ENCODE measurements around the gene IMMP1L.

The IMMP1L gene

DNA sequence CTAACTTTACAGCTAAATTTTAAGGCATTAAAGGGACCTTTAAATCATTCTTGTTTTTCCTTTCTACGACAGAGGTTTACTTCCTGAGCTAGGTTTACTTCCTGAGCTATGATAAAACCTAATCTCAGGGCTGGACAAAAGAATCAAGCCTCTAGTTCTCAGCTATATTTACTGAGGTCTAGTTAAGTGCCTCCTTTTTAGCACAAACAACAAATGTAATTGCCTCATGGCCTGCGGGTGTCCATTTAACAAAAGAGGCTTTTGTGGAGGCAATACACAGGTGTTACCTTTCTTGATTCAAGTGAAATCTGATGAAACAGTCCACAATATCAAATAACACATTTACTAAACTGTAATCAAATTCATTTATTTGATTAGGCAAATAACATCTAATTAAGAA, 67.3 kb downstream of the IMMP1L start:
- Histone ChIP-seq H3K36me3 (ENCODE audit: control insufficient read depth, insufficient read depth, low read length) (no peaks in the 10 kb centered on the region), H3K4me3 (replicated peaks; ENCODE audit: low read depth, low read length) (no peak overlapping the region), H3K27me3 (replicated peaks; ENCODE audit: control insufficient read depth, insufficient read depth, low read length) (no peaks in the 10 kb centered on the region)
- DNase-seq (ENCODE audit: extremely low read depth, insufficient read length), result no peak
- TF ChIP-seq, protein P1, sequence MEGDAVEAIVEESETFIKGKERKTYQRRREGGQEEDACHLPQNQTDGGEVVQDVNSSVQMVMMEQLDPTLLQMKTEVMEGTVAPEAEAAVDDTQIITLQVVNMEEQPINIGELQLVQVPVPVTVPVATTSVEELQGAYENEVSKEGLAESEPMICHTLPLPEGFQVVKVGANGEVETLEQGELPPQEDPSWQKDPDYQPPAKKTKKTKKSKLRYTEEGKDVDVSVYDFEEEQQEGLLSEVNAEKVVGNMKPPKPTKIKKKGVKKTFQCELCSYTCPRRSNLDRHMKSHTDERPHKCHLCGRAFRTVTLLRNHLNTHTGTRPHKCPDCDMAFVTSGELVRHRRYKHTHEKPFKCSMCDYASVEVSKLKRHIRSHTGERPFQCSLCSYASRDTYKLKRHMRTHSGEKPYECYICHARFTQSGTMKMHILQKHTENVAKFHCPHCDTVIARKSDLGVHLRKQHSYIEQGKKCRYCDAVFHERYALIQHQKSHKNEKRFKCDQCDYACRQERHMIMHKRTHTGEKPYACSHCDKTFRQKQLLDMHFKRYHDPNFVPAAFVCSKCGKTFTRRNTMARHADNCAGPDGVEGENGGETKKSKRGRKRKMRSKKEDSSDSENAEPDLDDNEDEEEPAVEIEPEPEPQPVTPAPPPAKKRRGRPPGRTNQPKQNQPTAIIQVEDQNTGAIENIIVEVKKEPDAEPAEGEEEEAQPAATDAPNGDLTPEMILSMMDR (IDR thresholded peaks at IDR 0.05; ENCODE audit: insufficient read depth, low read length, poor library complexity, severe bottlenecking), result no peak

DNA sequence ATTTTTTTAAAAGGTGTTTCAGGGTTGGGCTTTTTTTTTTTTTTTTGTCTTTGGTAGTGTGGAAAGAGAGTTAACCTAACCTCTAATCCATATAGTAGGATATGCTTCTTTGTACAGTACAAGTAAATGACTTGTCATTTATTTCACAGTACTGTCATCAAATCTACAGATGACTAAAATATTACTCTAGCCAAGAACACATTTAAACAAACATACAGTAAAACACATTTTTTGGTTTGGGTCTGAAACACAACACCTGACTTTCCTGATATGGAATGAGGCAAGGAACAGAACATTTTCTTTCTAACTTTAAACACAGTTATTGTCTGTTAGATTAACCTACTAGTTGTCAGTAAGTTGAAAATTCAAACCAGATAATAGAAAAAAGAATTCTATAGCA, 68.1 kb downstream of the IMMP1L start:
- Histone ChIP-seq H3K36me3 (ENCODE audit: control insufficient read depth, insufficient read depth, low read length) (no peaks in the 10 kb centered on the region), H3K27me3 (replicated peaks; ENCODE audit: control insufficient read depth, insufficient read depth, low read length) (no peaks in the 10 kb centered on the region), H3K4me3 (replicated peaks; ENCODE audit: low read depth, low read length) (no peak overlapping the region)
- no peak for DNase-seq (ENCODE audit: extremely low read depth, insufficient read length)
- TF ChIP-seq, protein P1 (IDR thresholded peaks at IDR 0.05; ENCODE audit: insufficient read depth, low read length, poor library complexity, severe bottlenecking), result no peak

DNA sequence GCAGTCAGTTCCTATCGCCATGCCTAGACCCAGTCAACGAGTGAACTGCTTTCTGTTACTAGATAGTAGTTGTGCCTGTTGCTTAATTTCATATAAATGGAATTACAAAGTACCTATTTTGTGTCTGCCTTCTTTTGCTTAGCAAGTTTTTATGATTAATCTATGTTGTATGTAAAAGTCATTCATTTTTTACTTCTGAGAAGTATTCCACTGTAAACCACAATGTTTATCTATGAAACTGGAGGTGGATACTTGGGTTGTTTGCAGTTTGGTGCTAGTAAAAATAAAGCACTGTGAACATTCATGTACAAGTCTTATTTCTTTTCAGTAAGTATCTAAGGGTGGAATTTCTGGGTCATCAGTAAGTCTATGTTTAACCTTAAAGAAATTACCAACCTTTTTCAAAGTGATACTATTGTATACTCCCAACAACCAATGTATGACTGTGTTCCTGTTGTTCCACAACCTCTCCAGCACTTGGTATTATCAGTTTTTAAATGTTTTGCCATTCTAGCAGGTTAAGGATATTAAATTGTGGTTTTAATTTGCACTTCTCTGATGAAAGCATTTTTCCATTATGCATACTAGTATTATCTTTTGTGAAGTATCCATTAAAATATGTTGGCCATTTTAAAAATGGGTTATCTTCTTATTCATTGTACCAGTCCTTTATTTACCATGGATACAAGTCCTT, 71.5 kb downstream of the IMMP1L start:
- no peak for DNase-seq (ENCODE audit: extremely low read depth, insufficient read length)
- no peaks in the 10 kb centered on the region for H3K27me3 ChIP-seq (replicated peaks; ENCODE audit: control insufficient read depth, insufficient read depth, low read length)

DNA sequence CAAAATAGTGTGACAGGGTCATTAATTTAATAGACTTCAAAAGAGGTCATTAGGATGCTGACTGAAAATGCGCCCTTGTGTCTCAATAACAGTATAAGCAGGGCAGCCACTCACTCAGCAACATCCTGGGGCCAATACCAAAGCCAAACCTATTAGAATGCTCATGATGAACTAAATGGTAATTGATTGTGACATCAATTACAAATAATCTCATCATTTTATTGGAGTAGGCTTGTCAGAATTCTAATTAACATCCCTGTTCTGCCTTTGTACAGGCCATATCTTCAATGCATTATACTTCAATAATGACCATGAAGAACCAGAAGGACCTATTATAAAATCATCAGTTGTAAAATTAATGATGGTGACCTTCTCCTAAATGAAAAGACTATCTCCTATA, 75.6 kb downstream of the IMMP1L start:
- TF ChIP-seq, protein P1 (IDR thresholded peaks at IDR 0.05; ENCODE audit: insufficient read depth, low read length, poor library complexity, severe bottlenecking), result no peak
- no peak overlapping the region for H3K4me3 ChIP-seq (replicated peaks; ENCODE audit: low read depth, low read length)
- DNase-seq (ENCODE audit: extremely low read depth, insufficient read length), result no peak
- H3K27me3 ChIP-seq (replicated peaks; ENCODE audit: control insufficient read depth, insufficient read depth, low read length), result no peaks in the 10 kb centered on the region
- H3K36me3 ChIP-seq (ENCODE audit: control insufficient read depth, insufficient read depth, low read length), result no peaks in the 10 kb centered on the region

More for the DNA sequence above, 71.5 kb downstream of the IMMP1L start:
- TF ChIP-seq, protein P1 (IDR thresholded peaks at IDR 0.05; ENCODE audit: insufficient read depth, low read length, poor library complexity, severe bottlenecking), result no peak
- H3K4me3 ChIP-seq (replicated peaks; ENCODE audit: low read depth, low read length), result no peak overlapping the region
- no peaks in the 10 kb centered on the region for H3K36me3 ChIP-seq (ENCODE audit: control insufficient read depth, insufficient read depth, low read length)

DNA sequence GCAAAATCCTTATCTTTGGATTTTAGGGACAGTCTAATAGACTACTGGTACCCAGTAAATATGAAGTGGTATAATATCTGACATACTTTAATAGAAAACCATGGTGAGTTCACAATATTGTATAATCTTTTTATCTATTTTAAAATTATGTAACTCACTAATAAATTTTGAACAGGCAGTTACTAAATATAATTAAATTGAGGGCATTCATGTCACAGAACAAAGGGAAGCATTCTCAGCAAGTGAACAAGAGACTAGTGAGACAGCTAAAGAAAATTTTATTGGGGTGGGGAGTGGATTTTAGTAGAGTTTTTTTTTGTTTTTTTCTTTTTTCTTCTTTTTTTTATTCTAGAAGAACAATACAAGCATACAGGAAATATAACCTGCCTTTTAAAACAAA, 84.8 kb downstream of the IMMP1L start:
- no peak for DNase-seq (ENCODE audit: extremely low read depth, insufficient read length)
- Histone ChIP-seq H3K27me3 (replicated peaks; ENCODE audit: control insufficient read depth, insufficient read depth, low read length) (no peaks in the 10 kb centered on the region), H3K36me3 (ENCODE audit: control insufficient read depth, insufficient read depth, low read length) (no peaks in the 10 kb centered on the region), H3K4me3 (replicated peaks; ENCODE audit: low read depth, low read length) (no peak overlapping the region)
- TF ChIP-seq, protein P1 (IDR thresholded peaks at IDR 0.05; ENCODE audit: insufficient read depth, low read length, poor library complexity, severe bottlenecking), result no peak

DNA sequence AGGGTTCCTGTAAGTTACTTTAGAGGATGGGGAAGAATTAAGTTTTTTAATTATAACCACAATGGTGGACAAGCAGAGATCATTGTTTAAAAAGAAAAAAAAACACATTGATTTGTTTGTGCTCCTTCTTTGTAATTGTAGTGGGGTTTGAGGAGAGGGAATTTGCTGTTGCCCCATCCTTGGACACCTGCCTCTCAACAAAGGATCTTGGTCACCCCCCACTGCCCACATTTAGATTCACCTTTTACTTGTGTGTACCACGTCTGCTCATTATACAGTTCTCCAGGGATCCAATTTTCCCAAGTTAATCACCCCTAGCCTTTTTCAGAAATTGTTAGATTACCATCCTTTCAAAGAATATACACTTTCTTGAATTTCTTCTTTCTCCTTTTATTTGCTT, 86.7 kb downstream of the IMMP1L start:
- Histone ChIP-seq H3K36me3 (ENCODE audit: control insufficient read depth, insufficient read depth, low read length) (no peaks in the 10 kb centered on the region), H3K27me3 (replicated peaks; ENCODE audit: control insufficient read depth, insufficient read depth, low read length) (no peaks in the 10 kb centered on the region), H3K4me3 (replicated peaks; ENCODE audit: low read depth, low read length) (no peak overlapping the region)
- no peak for DNase-seq (ENCODE audit: extremely low read depth, insufficient read length)
- TF ChIP-seq, protein P1 (IDR thresholded peaks at IDR 0.05; ENCODE audit: insufficient read depth, low read length, poor library complexity, severe bottlenecking), result no peak

All from GM06990 (cell line).